DMS79 treated with DMSO at 0.1 percent for 48 hours (cell line): ENCODE measurements around the gene DMD.
"Not testable (repeated sequence)": the region's sequence is repeated elsewhere in the genome, so short reads cannot be mapped to it uniquely, and the experiment has no call there.

Experiments used
- DNase-seq: peaks from one replicate; lab custom pipeline; 2025; lab: John Stamatoyannopoulos, UW

Gene DMD

DNA sequence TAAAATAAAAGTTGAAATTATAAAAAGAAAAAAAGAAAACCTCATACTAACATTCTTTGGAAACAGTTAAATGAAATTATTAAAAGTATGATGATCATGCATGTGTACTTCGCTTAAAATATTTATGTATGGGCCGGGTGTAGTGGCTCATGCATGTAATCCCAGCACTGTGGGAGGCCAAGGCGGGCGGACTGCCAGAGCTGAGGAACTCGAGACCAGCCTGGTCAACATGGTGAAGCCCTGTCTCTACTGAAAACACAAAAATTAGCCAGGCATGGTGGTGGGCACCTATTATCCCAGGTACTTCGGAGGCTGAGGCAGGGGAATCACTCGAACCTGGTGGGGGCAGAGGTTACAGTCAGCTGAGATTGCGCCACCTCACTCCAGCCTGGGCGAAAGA, 1187.3 kb downstream of the DMD start:
- DNase-seq = no peak

DNA sequence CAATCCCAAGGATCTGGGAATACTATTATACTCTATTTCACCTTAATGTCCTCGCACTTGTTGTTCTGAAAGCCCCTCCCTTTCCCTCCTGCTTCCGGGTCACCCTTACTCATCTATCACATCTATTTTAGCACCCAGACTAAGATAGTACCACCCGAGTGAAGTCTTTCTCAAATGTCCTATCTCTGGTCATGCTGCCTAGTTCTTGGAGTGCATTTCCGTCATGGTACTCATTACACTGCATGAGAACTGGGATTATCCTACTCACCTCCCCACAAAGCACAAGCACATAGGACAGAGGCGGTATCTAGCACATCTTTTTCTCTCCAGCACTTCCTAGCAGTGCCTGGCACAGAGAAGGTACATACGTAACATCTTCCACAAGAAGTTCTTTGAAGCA, 1195.2 kb downstream of the DMD start:
- no peak for DNase-seq

DNA sequence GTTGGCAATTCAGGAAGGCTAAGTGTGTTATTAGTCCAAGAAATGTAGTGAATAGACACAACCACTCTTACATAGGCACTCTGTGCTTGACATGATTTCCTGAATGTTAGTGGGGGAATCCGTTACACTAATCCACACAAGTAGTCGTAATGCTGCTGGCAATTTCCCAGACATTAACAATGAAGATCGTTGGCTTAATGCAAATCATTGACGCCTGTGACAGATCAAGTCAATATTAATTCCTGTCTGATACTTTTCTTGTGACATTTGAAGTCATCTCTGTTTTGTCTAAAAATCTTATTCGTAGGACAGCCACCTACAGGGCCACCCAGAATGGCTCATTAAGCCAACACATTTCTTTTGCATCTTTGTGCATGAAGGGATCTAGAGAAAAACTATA, 1200.4 kb downstream of the DMD start:
- DNase-seq = no peak

DNA sequence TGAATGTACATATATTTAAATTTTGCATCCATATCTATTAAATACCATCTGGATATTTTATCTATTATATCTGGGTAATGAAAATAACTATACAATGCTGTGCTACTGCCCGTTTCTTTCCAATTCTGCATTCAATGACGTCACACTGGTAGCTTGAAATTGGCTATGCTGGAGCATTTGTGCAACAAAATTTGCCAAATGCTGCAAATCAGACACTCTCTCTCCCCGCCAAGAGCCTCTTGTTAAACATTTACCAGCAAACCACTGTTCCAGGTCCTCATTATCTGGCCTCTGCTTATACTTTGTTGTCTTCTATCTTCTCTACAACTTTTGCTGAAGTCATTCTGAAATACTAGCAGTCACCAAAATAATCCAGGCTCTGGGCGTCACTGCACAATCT, 1201.1 kb downstream of the DMD start:
- DNase-seq = no peak

DNA sequence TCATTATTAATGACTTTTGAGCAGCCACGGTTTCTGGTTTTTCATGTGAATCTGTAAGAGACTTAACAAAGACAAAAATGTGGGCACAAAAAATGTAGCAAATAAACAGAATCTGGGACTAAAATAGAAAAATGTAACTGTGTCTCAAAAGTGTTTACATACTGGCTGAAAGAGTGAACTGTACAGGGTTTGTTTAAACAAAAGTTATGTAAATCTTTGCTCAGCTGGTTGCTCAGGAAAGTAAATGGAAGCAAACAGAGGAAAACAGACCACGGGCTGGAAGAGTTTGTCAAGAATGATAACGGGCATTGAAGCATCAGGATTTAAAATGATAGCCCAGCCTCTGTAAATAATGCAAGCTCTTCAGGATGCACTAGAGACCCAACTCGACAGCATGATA, 1217.7 kb downstream of the DMD start:
- no peak for DNase-seq

DNA sequence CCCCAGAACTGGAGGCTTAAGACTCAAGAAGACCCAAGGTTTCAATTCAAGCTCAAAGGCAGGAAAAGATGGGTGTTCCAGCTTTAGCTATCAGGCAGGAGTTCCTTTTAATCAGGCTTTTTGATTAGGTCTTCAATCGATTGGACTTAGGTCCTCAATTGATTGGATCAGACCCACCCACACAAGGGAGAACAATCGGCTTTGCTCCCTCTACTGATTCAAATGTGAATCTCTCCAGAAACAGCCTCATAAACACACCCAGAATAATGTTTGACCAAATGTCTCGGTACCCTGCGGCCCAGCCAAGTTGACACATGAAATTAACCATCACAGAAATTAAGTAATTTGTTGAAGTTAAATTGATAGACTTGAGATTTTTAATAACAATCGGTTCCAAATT, 1222.4 kb downstream of the DMD start:
- DNase-seq = no peak

DNA sequence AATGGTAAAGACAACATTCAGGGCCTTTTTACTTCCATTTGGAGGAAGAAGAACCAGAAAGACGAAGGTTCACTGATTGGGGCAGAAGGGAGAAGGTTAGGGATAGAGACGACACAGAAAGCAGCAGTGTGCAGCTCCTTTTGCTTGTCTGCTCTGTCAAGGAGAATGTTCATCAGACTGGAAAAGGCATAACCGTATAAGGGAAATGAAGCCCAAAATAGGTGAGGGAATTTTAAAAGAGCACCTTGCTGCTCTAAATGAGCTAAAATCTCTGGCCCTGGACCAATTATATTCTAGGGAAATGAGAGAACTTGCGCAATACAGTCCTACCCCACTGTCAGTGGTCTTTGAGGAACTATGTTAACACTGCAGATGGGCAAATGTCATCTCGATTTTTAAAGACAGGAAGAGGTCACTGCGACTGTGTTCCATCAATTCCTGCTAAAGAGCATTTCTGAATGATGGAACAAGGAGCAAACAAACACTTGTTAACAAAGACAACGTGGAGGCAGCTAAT, 1229.7 kb downstream of the DMD start:
- DNase-seq = no peak

DNA sequence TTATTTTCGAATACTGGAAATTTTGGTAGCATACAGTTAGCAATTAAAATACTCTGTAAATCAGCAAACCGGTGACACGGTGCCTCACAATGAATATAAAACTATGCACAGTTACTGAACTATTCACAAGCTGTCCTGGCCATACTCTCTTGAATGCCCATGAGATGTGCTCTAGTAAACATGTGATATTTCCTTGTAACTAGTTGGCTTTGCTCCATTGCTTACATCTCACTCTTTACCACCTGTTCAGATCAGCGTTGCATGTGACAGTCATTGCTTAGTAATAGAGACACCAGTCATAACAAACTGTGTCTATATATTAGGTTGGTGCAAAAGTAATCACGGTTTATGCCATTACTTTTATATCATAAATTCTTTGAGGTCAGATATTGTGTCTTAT, 1241.6 kb downstream of the DMD start:
- no peak for DNase-seq

DNA sequence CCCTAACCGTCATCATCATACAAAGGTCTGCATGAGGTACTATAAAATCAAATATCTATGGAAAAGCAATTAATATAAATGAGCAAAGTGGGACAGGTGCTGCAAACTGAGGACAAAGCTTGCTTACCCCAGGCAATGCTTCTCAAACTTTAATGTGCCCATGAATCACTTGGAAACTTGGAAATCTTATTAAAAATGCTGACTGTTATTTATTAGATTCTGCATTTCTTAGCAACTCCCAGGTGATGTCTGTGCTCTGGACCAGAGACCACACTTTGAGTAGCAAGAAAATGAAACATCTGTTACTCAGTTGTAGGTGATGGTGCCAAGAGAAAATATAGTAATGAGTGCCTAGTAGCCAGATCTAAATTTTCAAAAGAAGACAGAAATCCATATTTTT, 1249.1 kb downstream of the DMD start:
- no peak for DNase-seq

DNA sequence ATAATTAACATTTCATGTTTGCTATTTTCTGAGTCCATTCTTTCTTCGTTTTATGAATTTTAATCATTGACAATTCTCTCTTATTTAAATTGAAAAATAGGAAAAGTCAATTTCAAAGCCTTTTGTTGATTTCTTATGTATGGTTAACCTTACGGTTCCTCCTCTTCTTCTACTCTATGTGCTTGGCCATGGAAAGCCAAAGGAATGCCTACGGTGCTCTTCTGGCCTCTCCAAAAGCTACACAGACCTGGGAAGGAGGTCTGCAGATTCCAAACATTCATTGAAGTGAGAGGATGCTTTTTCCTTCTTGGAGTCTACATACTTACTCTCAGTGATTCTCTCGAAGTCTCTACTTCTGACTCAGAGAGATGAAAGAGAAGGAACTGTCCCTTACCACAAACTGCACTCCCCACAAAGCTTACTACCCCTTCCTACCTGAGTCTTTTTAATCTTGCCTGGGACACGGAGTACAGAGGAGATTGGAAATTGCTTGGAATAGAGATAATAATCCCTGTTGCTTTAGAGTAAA, 1276.4 kb downstream of the DMD start:
- no peak for DNase-seq

DNA sequence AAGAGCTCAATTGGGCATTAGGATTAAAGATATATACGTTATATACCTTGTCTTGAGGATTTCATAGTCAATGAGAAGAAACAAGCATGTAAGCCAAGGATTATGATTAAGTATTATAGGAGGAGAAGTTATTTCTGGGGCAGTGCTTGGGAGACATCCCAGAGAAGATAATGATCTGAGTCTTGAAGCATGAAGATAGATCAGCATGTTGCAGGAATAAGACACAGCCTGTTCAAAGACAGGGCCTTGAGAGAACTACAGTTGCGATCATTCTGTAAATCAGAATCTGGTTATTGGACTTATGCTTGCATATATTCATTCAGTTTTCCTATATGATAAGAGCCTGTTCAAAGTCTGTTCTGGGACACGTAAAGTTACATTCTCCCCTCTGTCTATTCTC, 1277.3 kb downstream of the DMD start:
- DNase-seq = no peak

DNA sequence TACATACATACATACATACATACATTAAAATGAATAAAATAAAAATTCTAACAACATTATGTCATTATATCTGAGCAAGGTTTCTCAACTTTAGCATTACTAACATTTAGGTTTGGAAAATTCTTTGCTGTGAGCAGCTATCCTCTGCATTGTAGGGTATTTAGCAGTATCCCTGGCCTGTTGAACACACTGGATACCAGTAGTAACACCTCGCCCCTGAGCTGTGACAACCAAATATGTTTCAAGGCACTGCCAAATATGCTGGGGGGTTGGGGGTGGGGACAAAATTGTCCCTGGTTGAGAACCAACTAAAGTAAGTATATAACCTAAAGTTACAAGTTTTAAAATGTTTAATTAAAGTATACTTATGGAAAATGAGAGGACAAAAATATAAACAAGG, 1278.6 kb downstream of the DMD start:
- no peak for DNase-seq

DNA sequence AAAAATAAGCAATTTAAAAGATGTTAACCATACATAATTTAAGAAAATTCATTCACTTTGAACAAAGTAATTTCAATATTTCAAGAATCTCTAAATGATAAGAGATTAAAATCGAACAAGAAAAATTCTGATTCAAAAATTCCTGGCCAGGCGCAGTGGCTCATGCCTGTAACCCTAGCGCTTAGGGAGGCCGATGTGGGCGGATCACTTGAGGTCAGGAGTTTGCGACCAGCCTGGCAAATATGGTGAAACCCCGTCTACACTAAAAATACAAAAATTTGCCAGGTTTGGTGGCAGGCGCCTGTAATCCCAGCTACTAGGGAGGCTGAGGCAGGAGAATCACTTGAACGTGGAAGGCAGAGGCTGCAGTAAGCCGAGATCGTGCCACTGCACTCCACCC, 1279.0 kb downstream of the DMD start:
- DNase-seq = not testable (repeated sequence)

DNA sequence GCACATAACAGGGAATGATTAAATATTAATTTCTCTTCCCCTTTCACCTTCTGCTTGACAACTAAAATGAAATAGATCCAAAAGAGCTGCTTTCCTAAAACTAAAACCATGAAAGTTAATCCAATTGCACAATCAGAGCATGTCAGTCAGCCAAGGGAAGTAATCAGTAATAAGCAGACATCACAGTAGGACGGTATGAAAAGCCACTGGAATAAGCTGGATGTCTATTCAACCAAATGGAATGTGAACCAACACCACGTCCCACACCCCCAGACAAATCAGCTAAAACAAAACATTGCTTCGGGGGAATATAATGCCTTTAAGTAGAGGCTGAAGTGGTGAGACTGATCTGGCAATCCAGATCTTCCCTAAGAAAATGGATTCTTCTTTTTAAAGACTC, 1280.1 kb downstream of the DMD start:
- DNase-seq = no peak

DNA sequence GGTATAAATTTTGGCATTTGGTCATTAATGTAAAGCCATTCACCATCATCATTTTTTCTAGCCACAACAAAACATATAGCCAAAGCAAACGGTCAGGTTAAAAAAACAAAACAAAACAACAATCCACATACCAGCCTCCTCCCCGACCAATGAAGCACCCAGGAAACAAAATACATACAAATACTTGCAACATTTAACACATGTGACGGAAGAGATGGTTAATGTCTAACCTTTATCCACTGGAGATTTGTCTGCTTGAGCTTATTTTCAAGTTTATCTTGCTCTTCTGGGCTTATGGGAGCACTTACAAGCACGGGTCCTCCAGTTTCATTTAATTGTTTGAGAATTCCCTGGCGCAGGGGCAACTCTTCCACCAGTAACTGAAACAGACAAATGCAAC, 1282.0 kb downstream of the DMD start:
- no peak for DNase-seq

DNA sequence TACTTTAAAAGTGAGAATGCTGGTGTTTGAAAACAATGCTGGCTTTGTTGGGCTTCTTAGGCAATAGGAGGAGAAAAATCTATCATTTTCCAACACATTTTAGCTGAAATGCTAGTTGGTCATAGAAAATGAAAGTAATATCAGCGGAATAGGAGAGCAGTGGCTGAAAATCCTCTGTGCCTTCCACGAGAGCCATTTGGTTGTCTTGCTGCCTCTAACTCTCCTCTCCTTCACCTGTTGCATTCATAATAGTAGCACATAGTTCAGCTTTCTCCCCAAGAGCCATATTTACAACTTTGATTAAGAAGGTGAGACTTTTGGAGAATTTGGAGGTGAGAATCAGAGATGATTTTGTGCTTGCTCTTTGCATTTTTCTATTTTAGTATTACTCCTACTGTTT, 1290.1 kb downstream of the DMD start:
- no peak for DNase-seq

DNA sequence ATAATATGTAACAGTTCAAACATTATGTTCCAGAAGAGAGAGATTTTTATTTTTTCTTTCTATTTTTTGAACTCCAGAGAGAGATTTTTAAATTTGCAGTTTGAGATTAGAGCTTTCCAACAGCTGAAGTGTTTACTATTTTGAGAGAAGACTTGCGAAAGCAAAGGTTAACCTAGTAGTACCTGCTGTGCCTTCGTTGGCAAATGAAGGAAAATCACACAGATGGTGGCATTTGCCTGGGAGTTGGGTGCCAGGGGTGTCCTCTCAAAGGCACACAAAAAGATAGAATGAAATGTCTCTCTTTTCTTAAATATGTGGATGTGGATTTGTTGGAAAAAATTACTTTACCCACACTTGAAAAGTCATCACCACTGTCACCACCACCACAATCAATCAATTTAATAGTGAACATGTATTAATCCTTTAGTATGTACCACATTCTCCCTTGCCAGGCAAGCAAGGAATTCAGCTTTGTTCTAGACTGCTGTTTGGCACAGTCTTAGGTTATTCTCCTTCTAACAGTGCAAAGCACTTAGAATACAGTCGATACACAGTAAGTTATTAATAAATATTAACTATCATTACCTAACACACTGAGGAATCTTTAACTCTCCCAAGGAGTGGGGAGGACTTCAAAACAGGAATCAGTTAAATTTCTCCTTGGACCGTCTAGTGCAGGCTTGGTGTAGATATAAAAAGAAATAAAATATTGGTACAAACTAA, 1301.3 kb downstream of the DMD start:
- no peak for DNase-seq

DNA sequence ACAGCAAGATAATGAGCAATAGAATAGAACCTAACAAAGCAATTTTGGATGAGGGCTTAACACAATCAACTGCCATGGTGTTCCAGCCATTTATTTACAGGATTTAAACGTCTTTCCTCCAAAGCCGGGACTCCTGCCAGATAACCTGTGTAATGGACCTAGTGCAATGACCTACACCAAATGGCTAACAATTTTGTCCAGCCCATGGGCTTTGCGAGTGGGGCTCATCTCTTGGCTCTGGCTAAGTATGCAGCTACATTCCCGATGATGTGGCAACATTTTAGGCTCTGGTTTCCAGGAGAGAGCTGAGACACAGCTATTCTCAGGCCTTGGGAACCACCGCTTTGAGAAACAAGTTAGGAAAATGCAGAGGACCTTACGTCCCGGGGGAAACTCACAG, 1317.2 kb downstream of the DMD start:
- no peak for DNase-seq

DNA sequence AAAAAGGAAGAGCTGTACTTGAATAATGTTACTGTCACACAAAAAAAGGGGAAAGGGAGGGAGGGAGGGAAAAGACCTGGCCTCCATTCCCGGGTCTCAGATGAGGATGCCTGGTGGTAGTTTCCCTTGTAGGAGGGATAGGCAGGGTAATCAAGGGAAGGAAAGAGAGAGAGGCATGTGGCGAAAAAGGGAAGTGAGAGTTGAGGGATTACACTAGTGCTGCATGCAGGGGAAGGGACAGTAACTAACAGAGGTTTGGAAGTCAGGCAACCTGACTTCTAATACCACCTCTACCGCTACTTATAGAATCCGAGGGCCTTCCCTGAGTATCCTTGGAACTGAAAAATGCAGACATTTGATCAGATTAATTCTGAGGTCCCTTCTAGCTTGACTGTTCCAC, 1317.8 kb downstream of the DMD start:
- no peak for DNase-seq

DNA sequence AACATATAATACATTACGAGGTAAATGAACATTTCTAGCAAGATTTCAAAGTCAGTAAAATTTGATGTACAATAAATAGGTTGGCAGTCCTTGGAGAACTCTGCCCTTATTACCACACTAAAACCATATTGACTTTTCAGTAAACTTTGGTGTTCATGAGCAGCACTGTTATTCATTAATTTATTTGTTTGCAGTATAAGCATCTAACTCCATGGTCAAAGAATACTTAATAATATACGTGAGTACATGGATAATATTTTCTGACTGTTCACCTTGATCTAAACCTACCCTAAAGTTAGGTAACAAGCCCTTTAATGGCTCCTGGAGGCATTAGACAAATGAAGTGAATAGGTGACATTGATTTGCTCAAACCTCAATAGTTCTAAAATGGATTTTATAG, 1322.3 kb downstream of the DMD start:
- no peak for DNase-seq

DNA sequence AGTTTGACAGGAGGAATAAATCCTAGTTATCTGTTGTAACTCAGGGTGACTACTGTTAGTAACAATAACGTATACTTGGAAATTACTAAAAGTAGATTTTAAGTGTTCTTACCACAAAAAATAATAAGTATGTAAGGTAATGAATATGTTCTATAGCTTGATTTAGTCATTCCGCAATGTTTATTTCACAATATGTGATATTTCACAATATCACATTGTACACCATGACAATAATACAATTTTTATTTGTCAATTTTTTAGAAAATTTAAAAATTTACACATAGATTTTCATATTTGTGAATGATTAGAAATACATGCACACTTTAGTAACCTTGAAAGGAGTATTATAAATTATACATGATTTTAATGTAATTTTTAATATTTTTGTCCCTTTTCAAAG, 1326.8 kb downstream of the DMD start:
- no peak for DNase-seq

DNA sequence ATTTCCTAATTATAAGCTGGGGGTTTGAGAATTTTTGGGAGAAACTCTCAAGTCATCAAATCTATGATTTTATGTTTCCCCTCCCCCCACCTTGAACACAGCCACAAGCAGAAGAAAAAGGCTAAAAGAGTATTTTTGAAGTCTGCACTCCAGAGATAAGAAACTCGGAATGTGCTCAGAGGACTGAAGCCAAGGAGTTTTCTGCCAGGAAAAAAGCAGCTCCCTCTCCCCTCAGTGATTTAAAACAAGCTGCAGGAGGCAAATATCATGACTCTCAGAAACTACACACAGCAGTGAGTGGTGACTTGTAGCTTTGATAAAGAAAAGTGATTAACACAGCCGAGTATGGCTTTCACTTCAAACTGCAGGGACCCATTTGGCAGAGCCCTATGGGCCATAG, 1339.3 kb downstream of the DMD start:
- DNase-seq = no peak

DNA sequence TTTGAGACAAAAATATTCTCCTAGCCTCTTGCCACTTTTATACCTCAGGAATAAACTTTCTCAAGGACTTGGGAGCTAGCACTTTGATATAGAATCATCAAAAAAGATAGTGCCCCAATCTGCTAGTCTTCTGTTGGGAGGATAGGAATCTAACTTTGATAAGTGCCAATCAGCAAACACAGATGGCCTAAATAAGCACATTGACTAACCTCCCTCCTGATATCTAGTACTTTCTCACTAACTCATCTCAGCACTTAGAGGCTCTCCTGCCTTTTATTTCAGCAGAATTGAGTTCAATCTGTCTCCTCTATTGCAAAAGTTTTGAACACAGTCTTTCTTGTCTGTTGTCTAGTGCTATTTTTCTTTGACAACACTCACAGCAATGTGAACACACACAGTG, 1341.1 kb downstream of the DMD start:
- DNase-seq = no peak

DNA sequence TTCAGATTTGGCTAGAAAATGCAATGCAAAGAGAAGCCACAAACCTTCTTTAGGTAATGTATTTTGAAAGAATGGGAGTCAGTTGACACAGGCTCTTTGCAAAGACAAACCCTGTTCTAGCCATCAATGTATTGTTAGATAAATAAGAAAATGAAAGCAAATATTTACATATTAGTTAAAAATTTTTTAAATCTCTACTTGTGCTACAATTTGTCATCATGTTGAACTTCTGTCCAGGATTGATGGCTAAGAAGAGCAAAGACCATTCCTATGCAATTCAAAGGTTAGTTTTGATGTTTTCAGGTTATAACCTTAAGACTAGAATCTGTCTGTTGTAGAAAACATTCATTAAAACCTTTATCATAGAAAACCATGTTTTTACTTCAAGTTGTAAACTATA, 1350.7 kb downstream of the DMD start:
- DNase-seq = no peak
